Mammary epithelial cell (primary cell): ENCODE results near the gene IP6K3.

Experiments
- CTCF ChIP-seq, 2 donors: IDR thresholded peaks in 1 of 2; conservative IDR thresholded peaks in 1 of 2; 2 replicates each; pipeline ENCODE4 v1.5.1; 2011 to 2012; ENCODE audit warnings: inconsistent platforms in 2 of 2, low read length in 2 of 2, mild to moderate bottlenecking in 2 of 2, control low read depth in 1 of 2, low read depth in 1 of 2; ENCODE audit not compliant: insufficient read depth in 1 of 2; ENCODE audit errors: extremely low read depth in 1 of 2
- EZH2 ChIP-seq: IDR thresholded peaks from 2 replicates; pipeline ENCODE4 v1.6.1; 2012; ENCODE audit warnings: low read length, inconsistent platforms, borderline replicate concordance

DNA sequence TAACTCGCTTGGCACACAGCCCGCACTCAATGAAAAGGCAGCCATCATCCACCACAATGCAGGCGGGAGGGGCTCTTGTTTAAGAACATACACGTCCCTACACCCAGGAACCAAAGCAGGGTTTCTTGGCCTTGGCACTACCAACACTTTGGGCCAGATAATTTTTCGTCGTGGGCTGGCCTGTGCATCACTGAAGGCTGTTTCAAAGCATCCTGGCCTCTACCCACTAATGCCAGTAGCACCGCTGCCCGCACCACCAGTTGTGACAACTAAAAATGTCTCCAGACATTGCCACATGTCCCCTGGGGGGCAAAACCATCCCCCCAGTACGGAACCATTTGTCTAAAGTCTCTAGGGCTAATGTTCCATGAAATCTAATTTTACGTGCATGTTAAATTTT, 48.2 kb downstream of the IP6K3 start:
- TF ChIP-seq CTCF (conservative IDR thresholded peaks at IDR 0.05 in 1 of 2, IDR thresholded peaks at IDR 0.05 in 1 of 2; ENCODE audit: extremely low read depth in 1 of 2, insufficient read depth in 1 of 2, low read depth in 1 of 2, low read length in 2 of 2) = no peak
- TF ChIP-seq EZH2 = no peak
